GM19351 (cell line): ENCODE measurements around the gene TRPC6.
"Not testable (repeated sequence)": the region's sequence is repeated elsewhere in the genome, so short reads cannot be mapped to it uniquely, and the experiment has no call there.

ENCODE experiments used
- ATAC-seq: cut with Tn5 transposase; IDR thresholded peaks from one replicate; pipeline ENCODE4 v1.9.1; 2021; ENCODE audit warnings: mild to moderate bottlenecking, moderate library complexity; ENCODE audit not compliant: unreplicated experiment

The TRPC6 gene

DNA sequence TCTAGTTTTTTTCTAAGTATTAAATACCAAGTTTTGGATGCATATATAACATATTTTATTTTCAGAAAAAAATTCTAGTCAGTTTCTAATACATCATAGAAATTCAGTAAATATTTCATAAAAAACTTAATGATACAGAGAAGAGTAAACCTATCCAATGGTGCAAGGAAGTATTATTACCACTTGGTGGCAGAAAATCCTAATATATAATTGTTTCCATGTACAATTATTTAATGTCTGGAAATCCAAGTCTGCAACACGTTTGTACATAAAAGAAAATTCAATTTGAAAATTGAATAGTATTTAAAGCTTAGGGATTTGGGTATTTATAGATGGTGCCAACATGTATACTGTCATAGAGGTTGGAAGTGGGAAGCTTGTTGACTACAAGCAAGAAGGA lies 127.0 kb downstream of the TRPC6 start:
- ATAC-seq: no peak

- ATAC-seq: no peak
Measured at GRCh38 chr11:101453682-101454081, 130.1 kb downstream of the TRPC6 start.

DNA sequence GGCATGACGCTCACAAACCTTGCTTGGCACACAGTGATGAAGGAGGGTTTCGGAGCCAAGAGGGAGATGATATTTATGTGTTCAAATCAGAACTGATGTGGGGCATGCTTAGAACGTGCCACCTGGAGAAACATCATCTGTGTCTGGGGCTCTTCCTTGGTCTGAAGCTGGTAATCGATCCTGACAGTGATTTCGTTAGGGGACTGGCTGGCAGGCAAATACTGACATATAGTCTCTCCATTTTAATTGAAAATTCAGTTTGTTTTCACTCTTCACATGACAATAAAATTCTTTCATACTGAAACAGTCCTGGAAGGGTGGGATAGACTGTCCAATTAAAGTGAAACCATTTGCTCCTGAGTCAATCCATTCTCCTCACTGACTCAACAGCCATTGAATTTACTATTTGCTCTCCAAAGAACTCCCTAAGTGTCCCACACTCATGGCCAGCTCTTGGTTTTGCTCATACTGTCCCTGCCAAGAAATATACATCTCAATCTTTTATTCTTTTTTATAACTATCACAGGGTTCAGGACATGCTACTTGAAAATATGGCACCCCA lies 134.8 kb downstream of the TRPC6 start:
- ATAC-seq: no peak

- ATAC-seq: no peak
Measured at GRCh38 chr11:101446726-101447125, 137.1 kb downstream of the TRPC6 start.

GRCh38 chr11:101446238-101446637 lies 137.6 kb downstream of the TRPC6 start:
- no peak for ATAC-seq

GRCh38 chr11:101445761-101446160 lies 138.0 kb downstream of the TRPC6 start:
- no peak for ATAC-seq

DNA sequence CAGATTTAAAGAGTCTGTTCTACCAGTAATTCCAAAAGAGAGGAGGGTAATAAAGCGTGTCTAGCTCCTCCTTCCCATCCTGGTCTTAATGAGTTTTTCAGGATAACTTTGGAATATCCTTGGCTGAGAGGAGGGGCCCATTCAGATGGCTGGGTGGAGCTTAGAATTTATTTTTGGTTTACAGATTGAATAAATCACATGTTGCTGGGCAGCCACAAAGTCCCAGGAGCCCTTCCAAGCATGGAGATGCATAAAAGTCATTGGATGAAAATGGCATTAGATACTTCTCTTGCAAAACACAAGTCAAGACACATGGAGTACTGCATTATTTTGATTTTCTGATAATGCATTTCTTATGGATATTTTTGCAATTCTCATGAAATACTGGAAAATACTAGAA lies 139.0 kb downstream of the TRPC6 start:
- ATAC-seq: no peak

- no peak for ATAC-seq
Measured at GRCh38 chr11:101444164-101444563, 139.6 kb downstream of the TRPC6 start.

- ATAC-seq: no peak
Measured at GRCh38 chr11:101442936-101443521, 140.8 kb downstream of the TRPC6 start.

DNA sequence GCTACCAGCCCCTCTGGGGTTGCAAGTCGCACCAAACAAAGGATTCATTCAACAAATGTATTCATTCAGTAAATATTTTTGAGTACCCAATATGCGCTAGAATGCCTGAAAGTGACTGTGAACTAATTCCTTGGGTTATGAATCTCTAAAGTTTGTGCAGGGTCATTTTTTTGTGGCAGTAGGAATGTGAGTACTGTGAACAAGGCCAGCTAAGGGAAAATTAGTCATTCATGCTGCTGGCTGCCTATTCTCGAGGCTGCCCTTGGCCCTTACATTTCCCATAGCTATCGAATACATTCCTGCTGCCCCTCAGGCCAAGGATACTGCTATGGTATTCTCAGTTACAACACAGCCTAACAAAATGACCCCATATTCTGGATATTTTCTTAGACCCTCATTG lies 141.6 kb downstream of the TRPC6 start:
- no peak for ATAC-seq

- ATAC-seq: no peak
Measured at GRCh38 chr11:101441747-101442146, 142.1 kb downstream of the TRPC6 start.

DNA sequence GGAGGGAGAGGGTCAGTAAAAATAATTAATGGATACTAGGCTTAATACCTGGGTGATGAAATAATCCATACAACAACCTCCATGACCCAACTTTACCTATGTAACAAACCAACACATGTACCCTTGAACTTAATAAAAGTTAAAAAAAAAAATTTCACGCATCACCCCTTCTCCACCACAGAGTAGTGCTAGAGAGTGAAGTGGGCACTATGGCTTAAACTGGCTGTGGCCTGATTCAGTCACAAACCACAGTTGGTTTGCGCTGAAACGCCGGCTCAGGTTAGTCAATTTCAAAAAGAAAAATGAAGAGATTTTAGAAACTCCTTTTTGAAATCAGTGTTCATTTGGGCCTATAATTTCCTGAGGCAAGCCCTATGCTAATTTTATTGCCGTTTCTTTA lies 144.3 kb downstream of the TRPC6 start:
- ATAC-seq: no peak

DNA sequence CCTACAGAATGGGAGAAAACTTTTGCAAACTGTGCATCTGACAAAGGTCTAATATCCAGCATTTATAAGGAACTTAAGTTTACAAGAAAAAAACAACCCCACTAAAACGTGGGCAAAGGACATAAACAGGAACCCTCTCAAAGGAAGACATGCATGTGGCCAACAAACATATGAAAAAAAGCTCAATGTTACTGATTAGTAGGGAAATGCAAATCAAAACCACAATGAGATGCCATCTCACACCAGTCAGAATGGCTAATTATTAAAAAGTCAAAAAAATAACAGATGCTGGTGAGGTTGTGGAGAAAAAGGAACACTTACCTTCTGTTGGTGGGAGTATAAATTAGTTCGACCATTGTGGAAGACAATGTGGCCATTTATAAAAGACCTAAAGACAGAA lies 145.1 kb downstream of the TRPC6 start:
- not testable (repeated sequence) for ATAC-seq

GRCh38 chr11:101438126-101438525 lies 145.7 kb downstream of the TRPC6 start:
- ATAC-seq: no peak

GRCh38 chr11:101436511-101437142 lies 147.2 kb downstream of the TRPC6 start:
- peak; percentile 62 for ATAC-seq

DNA sequence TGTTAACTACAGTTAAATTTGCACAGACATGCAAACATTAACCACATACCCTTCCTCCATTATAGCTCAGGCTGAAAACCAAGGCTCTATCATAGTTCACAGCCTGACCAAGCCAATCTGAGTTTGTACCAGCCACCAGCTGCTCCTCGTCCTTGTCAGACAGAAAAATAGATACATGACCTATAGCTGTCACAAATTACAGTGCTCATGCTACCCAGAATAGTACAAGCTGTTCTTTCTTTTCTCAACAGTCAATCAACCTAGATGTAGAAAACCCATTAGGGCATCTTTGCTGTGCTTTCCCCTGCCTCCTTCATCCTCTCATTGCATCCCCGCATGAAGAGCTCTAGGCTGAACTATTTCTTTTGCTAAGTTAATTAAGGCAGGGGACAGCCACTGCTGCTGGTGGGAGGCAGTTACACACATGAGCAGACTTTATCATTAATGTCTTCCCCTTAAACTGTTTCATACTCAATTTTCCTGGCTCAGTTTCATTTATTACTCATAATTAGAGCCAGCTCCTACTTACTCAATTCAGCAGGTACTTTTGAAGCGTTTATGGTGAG lies 148.3 kb downstream of the TRPC6 start:
- ATAC-seq: no peak

DNA sequence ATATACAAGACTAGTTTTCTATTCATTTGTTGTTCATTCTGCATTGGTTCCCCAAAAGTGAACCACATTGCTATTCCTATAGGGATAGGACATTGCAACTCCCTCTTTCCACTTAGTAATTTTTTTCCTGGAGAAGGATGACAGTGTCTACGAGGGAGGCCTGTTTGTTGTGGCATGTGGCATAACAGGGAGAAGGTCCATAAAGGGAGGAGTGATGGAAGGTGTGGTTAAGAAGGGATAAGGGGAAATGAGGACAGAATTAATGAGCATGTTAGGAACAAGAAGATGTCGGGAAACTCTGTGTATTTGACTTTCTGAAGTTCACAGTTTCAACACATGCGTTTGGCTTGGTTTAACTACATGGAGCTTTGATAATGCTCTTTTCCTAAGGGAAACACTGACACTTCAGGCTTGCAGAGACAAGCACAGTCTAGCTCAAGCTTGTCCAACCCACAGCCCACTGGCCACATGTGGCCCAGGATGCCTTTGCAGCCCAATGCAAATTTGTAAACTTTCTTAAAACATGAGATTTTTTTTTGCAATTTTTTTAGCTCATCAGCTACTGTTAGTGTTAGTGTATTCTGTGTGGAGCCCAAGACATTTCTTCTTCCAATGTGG lies 149.7 kb downstream of the TRPC6 start:
- ATAC-seq: no peak

GRCh38 chr11:101433151-101433550 lies 150.7 kb downstream of the TRPC6 start:
- no peak for ATAC-seq

DNA sequence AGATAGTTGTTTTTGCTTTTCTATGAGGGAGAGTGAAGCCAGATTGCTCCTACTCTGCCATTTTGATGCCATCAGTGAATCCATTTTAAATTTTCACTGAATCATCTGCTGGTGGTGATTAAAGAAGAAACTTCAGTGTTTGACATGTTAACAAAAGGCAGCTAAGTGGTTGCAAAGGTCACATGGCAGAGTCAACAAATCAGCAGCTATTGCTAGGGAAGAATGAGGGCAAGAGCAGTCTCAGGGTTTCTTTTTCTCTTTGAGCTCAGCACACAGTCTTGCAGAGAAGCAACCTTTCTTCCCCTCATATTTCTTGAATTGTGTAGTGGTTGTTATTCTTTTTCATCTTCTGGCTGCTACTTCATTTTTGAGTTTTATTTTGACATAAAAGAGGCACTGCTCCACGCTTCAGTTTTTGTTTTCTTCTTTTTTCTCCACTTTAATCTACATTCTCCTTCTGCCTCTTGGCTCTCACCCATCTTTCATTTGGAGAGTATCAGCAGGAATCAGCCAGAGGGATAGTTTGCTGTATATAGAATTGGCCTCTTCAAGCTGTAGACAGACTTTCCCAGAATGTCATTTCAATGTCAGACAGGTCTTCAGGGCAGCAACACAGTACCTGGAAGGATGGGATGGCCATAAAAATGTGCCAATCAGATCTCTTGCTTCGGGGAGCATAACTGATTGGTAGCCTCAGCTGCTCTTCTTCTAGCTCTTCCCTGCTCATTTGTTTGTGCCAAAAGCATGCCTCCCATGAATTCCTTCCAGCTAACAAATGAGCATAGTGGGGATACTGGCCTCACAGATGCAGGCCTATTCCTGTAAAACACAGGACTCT lies 153.9 kb downstream of the TRPC6 start:
- ATAC-seq: peak; percentile 50

GRCh38 chr11:101428918-101429317 lies 154.9 kb downstream of the TRPC6 start:
- peak; percentile 79 for ATAC-seq

DNA sequence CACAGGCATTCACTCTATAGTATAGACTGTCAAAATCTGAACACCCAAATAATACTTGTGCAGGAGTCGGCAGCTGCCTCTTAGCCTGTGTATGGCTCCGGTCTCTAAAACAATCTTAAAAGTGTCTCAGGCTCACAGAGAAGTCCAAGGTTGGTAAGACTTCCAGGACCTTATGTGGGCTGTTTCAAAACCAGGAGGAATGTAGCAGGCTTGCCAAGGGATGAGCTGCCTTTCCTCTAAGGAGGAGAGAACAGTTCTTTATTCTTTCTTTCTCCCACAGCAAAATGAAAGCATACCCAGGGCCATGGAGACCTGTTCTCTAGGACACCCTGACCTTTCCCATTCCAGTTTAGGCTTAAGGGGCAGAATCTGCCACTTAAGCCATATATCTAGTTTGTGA lies 176.5 kb downstream of the TRPC6 start:
- no peak for ATAC-seq
